Skeletal muscle tissue (tissue), 4 donors: Measurements from ENCODE around the gene SPTBN4. TPM values are rescaled to one million over a fixed set of nuclear protein-coding genes. Genes with fewer than 3 reads are reported as not detected.
"Not testable (repeated sequence)": the region's sequence is repeated elsewhere in the genome, so short reads cannot be mapped to it uniquely, and the experiment has no call there.

Source experiments
- H3K27ac ChIP-seq: one replicate; pipeline ENCODE4 v1.7.0; 2013; ENCODE audit warnings: mild to moderate bottlenecking, low read depth, low read length, inconsistent platforms
- H3K27me3 ChIP-seq, 3 donors: one replicate each; pipeline ENCODE4 v1.7.0; 2013; ENCODE audit warnings: low read length in 3 of 3; ENCODE audit not compliant: control insufficient read depth in 3 of 3, insufficient read depth in 3 of 3
- H3K36me3 ChIP-seq, 3 donors: one replicate each; pipeline ENCODE4 v1.7.0; 2013; ENCODE audit warnings: low read length in 3 of 3; ENCODE audit not compliant: control insufficient read depth in 3 of 3, insufficient read depth in 3 of 3
- H3K4me1 ChIP-seq, 3 donors: one replicate each; pipeline ENCODE4 v1.7.0; 2013; ENCODE audit warnings: low read length in 3 of 3, mild to moderate bottlenecking in 3 of 3; ENCODE audit not compliant: control insufficient read depth in 3 of 3, insufficient read depth in 3 of 3
- H3K4me3 ChIP-seq, 3 donors: one replicate each; pipeline ENCODE4 v1.7.0; 2013; ENCODE audit warnings: low read length in 3 of 3
- H3K9ac ChIP-seq, 3 donors: one replicate each; pipeline ENCODE4 v1.7.0; 2013; ENCODE audit warnings: low read length in 3 of 3, mild to moderate bottlenecking in 3 of 3, moderate library complexity in 2 of 3, low read depth in 1 of 3
- H3K9me3 ChIP-seq, 3 donors: one replicate each; pipeline ENCODE4 v1.7.0; 2013; ENCODE audit warnings: low read length in 3 of 3; ENCODE audit not compliant: control insufficient read depth in 3 of 3
- total RNA-seq: library from RNA; depleted of rRNA; stranded (reverse); fragments of >200 nt; gene quantifications from one replicate; pipeline ENCODE4 v1.2.3, GENCODE V29; 2014
- donor health status: Osteomylitis.

Gene SPTBN4
- total RNA-seq, 1 donor from 2014 or later, result 0.52 TPM

- Histone ChIP-seq H3K4me3 (no peak overlapping the region), H3K9ac (no peak overlapping the region), H3K9me3 (no peaks in the 10 kb centered on the region), H3K4me1 (peaks cover 5 to 6% (median 5%) of the 10 kb centered on the region in 3 donors), H3K36me3 (peaks cover 0 to 6% (median 4%) of the 10 kb centered on the region in 3 donors), H3K27ac (no peak overlapping the region), H3K27me3 (peaks cover 0 to 9% (median 4%) of the 10 kb centered on the region in 3 donors)
Observed at GRCh38 chr19:40533508-40533907, 66.7 kb downstream of the SPTBN4 start.

GRCh38 chr19:40534148-40534547 lies 67.3 kb downstream of the SPTBN4 start:
- peaks cover 0 to 9% (median 4%) of the 10 kb centered on the region in 3 donors for H3K27me3 ChIP-seq
- no peak overlapping the region for H3K27ac ChIP-seq
- no peak overlapping the region for H3K4me3 ChIP-seq
- no peak overlapping the region for H3K9ac ChIP-seq
- H3K36me3 ChIP-seq, result peaks cover 0 to 6% (median 4%) of the 10 kb centered on the region in 3 donors
- no peaks in the 10 kb centered on the region for H3K9me3 ChIP-seq
- H3K4me1 ChIP-seq, result peaks cover 5 to 6% (median 5%) of the 10 kb centered on the region in 3 donors

GRCh38 chr19:40539070-40539469 lies 72.3 kb downstream of the SPTBN4 start:
- no peak overlapping the region for H3K9ac ChIP-seq
- no peak overlapping the region for H3K27ac ChIP-seq
- H3K4me3 ChIP-seq, result no peak overlapping the region
- H3K4me1 ChIP-seq, result peaks cover 0 to 2% (median 0%) of the 10 kb centered on the region in 3 donors
- peaks cover 0 to 6% (median 4%) of the 10 kb centered on the region in 3 donors for H3K36me3 ChIP-seq
- no peaks in the 10 kb centered on the region for H3K9me3 ChIP-seq
- H3K27me3 ChIP-seq, result no peaks in the 10 kb centered on the region

- Histone ChIP-seq H3K36me3 (no peaks in the 10 kb centered on the region), H3K4me3 (no peak overlapping the region), H3K27me3 (no peaks in the 10 kb centered on the region), H3K4me1 (peaks cover 0 to 2% (median 0%) of the 10 kb centered on the region in 3 donors), H3K9me3 (no peaks in the 10 kb centered on the region), H3K27ac (no peak overlapping the region), H3K9ac (no peak overlapping the region)
Observed at GRCh38 chr19:40542202-40542859, 75.5 kb downstream of the SPTBN4 start.

GRCh38 chr19:40543029-40543597 lies 76.3 kb downstream of the SPTBN4 start:
- H3K9ac ChIP-seq, result no peak overlapping the region
- H3K27ac ChIP-seq, result no peak overlapping the region
- peaks cover 0 to 2% (median 0%) of the 10 kb centered on the region in 3 donors for H3K4me1 ChIP-seq
- no peaks in the 10 kb centered on the region for H3K27me3 ChIP-seq
- H3K36me3 ChIP-seq, result no peaks in the 10 kb centered on the region
- no peak overlapping the region for H3K4me3 ChIP-seq
- H3K9me3 ChIP-seq, result no peaks in the 10 kb centered on the region

- not testable (repeated sequence) for H3K4me3 ChIP-seq, H3K9ac ChIP-seq, H3K9me3 ChIP-seq, H3K4me1 ChIP-seq, H3K27ac ChIP-seq, H3K36me3 ChIP-seq
- peaks cover 9 to 11% (median 10%) of the 10 kb centered on the region in 3 donors for H3K27me3 ChIP-seq
Observed at GRCh38 chr19:40546153-40546841, 79.5 kb downstream of the SPTBN4 start.

- not testable (repeated sequence) for H3K27ac ChIP-seq, H3K4me1 ChIP-seq, H3K36me3 ChIP-seq, H3K9ac ChIP-seq, H3K4me3 ChIP-seq, H3K9me3 ChIP-seq
- peaks cover 9 to 11% (median 10%) of the 10 kb centered on the region in 3 donors for H3K27me3 ChIP-seq
Observed at GRCh38 chr19:40547190-40547589, 80.4 kb downstream of the SPTBN4 start.

- Histone ChIP-seq H3K27ac (no peak overlapping the region), H3K36me3 (peaks cover 0 to 4% (median 0%) of the 10 kb centered on the region in 3 donors), H3K4me3 (no peak overlapping the region), H3K4me1 (peaks cover 0 to 3% (median 0%) of the 10 kb centered on the region in 3 donors), H3K9me3 (no peaks in the 10 kb centered on the region), H3K27me3 (peaks cover 11 to 15% (median 13%) of the 10 kb centered on the region in 3 donors), H3K9ac (no peak overlapping the region)
Observed at GRCh38 chr19:40547836-40548235, 81.0 kb downstream of the SPTBN4 start.

GRCh38 chr19:40549007-40549708 lies 82.4 kb downstream of the SPTBN4 start:
- H3K27ac ChIP-seq, result no peak overlapping the region
- no peaks in the 10 kb centered on the region for H3K9me3 ChIP-seq
- peaks cover 11 to 24% (median 21%) of the 10 kb centered on the region in 3 donors for H3K27me3 ChIP-seq
- H3K9ac ChIP-seq, result no peak overlapping the region
- H3K4me1 ChIP-seq, result peaks cover 0 to 3% (median 0%) of the 10 kb centered on the region in 3 donors
- H3K4me3 ChIP-seq, result peak overlapping the region in 1 of 3 donors; percentile 22
- peaks cover 0 to 4% (median 0%) of the 10 kb centered on the region in 3 donors for H3K36me3 ChIP-seq
